Measurements from ENCODE around the gene CCNDBP1. TPM values are rescaled to one million over a fixed set of nuclear protein-coding genes. Genes with fewer than 3 reads are reported as not detected.
"Not testable (repeated sequence)": the region's sequence is repeated elsewhere in the genome, so short reads cannot be mapped to it uniquely, and the experiment has no call there.

Gene CCNDBP1
- total RNA-seq, 1 experiment from 2014 or later: 39.8 TPM

GRCh38 chr15:43169888-43170287 is 15.3 kb upstream of the CCNDBP1 start:
- H3K9me3 ChIP-seq (ENCODE audit: control insufficient read depth in 1 of 2, insufficient read depth in 1 of 2, low read depth in 1 of 2, low read length in 2 of 2): no peaks in the 10 kb centered on the region
- ATAC-seq: no peak
- peaks cover 0 to 4% of the 10 kb centered on the region in 2 experiments; a peak in 1 of 4 replicates for H3K36me3 ChIP-seq (ENCODE audit: control insufficient read depth in 1 of 2, insufficient read depth in 2 of 2, low read length in 2 of 2)
- H3K4me2 ChIP-seq (ENCODE audit: low read length): no peak overlapping the region
- no peaks in the 10 kb centered on the region for H3K4me1 ChIP-seq (ENCODE audit: control insufficient read depth in 1 of 2, insufficient read depth in 2 of 2, low read length in 2 of 2)
- no peak overlapping the region for H3K27ac ChIP-seq (ENCODE audit: low read depth, low read length)
- H3K9me2 ChIP-seq (ENCODE audit: insufficient read depth): no peaks in the 10 kb centered on the region
- DNase-seq (ENCODE audit: low read depth, low spot score): no peak
- H4K20me1 ChIP-seq (ENCODE audit: insufficient read depth): no peaks in the 10 kb centered on the region
- TF ChIP-seq CBX3 (IDR thresholded peaks at IDR 0.05; ENCODE audit: low read depth) (no peak), TCF7L2 (IDR thresholded peaks at IDR 0.05; ENCODE audit: borderline replicate concordance, extremely low read depth, insufficient read depth, insufficient read length) (no peak), SIN3A (IDR thresholded peaks at IDR 0.05; ENCODE audit: low read depth) (no peak), JUND (IDR thresholded peaks at IDR 0.05) (no peak)
- CTCF ChIA-PET: no interaction called here
- RAD21 ChIA-PET (ENCODE audit: low non-redundant PET in 1 of 2, low total read pairs in 2 of 2, uncharacterized antibody in 2 of 2, unreplicated experiment in 2 of 2): no interaction called here
- H3K9ac ChIP-seq (ENCODE audit: low read length): no peak overlapping the region
- no peak overlapping the region for H3K4me3 ChIP-seq (replicated peaks in 1 of 2; ENCODE audit: low read depth in 1 of 2, low read length in 2 of 2)
- H3K27me3 ChIP-seq (ENCODE audit: insufficient read depth, low read length): no peaks in the 10 kb centered on the region
- intact Hi-C loops (cut with micrococcal nuclease): no loop called here
- POLR2A ChIA-PET: no interaction called here
- H3K79me2 ChIP-seq (ENCODE audit: insufficient read depth, low read length): no peaks in the 10 kb centered on the region
- BruUV-seq (replicated peaks): no TSS peak
- H2AFZ ChIP-seq (ENCODE audit: low read depth, low read length, poor library complexity, severe bottlenecking): no peak overlapping the region

- H3K27ac ChIP-seq (ENCODE audit: low read depth, low read length): not testable (repeated sequence)
These were observed 9.4 kb upstream of the CCNDBP1 start for GRCh38 chr15:43175656-43176309.

GRCh38 chr15:43177147-43177546 is 8.1 kb upstream of the CCNDBP1 start:
- H3K27ac ChIP-seq (ENCODE audit: low read depth, low read length); H3K79me2 ChIP-seq (ENCODE audit: insufficient read depth, low read length); H2AFZ ChIP-seq (ENCODE audit: low read depth, low read length, poor library complexity, severe bottlenecking); CTCF ChIA-PET; ATAC-seq; H3K27me3 ChIP-seq (ENCODE audit: insufficient read depth, low read length); H3K4me1 ChIP-seq (ENCODE audit: control insufficient read depth in 1 of 2, insufficient read depth in 2 of 2, low read length in 2 of 2); RAD21 ChIA-PET (ENCODE audit: low non-redundant PET in 1 of 2, low total read pairs in 2 of 2, uncharacterized antibody in 2 of 2, unreplicated experiment in 2 of 2); H3K9ac ChIP-seq (ENCODE audit: low read length); H3K36me3 ChIP-seq (ENCODE audit: control insufficient read depth in 1 of 2, insufficient read depth in 2 of 2, low read length in 2 of 2); DNase-seq (ENCODE audit: low read depth, low spot score); intact Hi-C loops (cut with micrococcal nuclease); H3K9me2 ChIP-seq (ENCODE audit: insufficient read depth); POLR2A ChIA-PET; H3K9me3 ChIP-seq (ENCODE audit: control insufficient read depth in 1 of 2, insufficient read depth in 1 of 2, low read depth in 1 of 2, low read length in 2 of 2); H3K4me3 ChIP-seq (replicated peaks in 1 of 2; ENCODE audit: low read depth in 1 of 2, low read length in 2 of 2); H4K20me1 ChIP-seq (ENCODE audit: insufficient read depth); BruUV-seq (replicated peaks); H3K4me2 ChIP-seq (ENCODE audit: low read length): not testable (repeated sequence)

More at GRCh38 chr15:43175656-43176309, 9.4 kb upstream of the CCNDBP1 start:
- H3K9me2 ChIP-seq (ENCODE audit: insufficient read depth); H3K9ac ChIP-seq (ENCODE audit: low read length); DNase-seq (ENCODE audit: low read depth, low spot score); BruUV-seq (replicated peaks); H3K27me3 ChIP-seq (ENCODE audit: insufficient read depth, low read length); RAD21 ChIA-PET (ENCODE audit: low non-redundant PET in 1 of 2, low total read pairs in 2 of 2, uncharacterized antibody in 2 of 2, unreplicated experiment in 2 of 2); H3K9me3 ChIP-seq (ENCODE audit: control insufficient read depth in 1 of 2, insufficient read depth in 1 of 2, low read depth in 1 of 2, low read length in 2 of 2); H3K4me3 ChIP-seq (replicated peaks in 1 of 2; ENCODE audit: low read depth in 1 of 2, low read length in 2 of 2); H4K20me1 ChIP-seq (ENCODE audit: insufficient read depth); intact Hi-C loops (cut with micrococcal nuclease); H2AFZ ChIP-seq (ENCODE audit: low read depth, low read length, poor library complexity, severe bottlenecking); H3K4me1 ChIP-seq (ENCODE audit: control insufficient read depth in 1 of 2, insufficient read depth in 2 of 2, low read length in 2 of 2); CTCF ChIA-PET; H3K79me2 ChIP-seq (ENCODE audit: insufficient read depth, low read length); H3K36me3 ChIP-seq (ENCODE audit: control insufficient read depth in 1 of 2, insufficient read depth in 2 of 2, low read length in 2 of 2); H3K4me2 ChIP-seq (ENCODE audit: low read length); ATAC-seq; POLR2A ChIA-PET: not testable (repeated sequence)
